ENCODE results near the gene CFB. TPM values are rescaled to one million over a fixed set of nuclear protein-coding genes. Genes with fewer than 3 reads are reported as not detected.

The CFB gene
- total RNA-seq, 1 experiment from 2014 or later, result not detected

DNA sequence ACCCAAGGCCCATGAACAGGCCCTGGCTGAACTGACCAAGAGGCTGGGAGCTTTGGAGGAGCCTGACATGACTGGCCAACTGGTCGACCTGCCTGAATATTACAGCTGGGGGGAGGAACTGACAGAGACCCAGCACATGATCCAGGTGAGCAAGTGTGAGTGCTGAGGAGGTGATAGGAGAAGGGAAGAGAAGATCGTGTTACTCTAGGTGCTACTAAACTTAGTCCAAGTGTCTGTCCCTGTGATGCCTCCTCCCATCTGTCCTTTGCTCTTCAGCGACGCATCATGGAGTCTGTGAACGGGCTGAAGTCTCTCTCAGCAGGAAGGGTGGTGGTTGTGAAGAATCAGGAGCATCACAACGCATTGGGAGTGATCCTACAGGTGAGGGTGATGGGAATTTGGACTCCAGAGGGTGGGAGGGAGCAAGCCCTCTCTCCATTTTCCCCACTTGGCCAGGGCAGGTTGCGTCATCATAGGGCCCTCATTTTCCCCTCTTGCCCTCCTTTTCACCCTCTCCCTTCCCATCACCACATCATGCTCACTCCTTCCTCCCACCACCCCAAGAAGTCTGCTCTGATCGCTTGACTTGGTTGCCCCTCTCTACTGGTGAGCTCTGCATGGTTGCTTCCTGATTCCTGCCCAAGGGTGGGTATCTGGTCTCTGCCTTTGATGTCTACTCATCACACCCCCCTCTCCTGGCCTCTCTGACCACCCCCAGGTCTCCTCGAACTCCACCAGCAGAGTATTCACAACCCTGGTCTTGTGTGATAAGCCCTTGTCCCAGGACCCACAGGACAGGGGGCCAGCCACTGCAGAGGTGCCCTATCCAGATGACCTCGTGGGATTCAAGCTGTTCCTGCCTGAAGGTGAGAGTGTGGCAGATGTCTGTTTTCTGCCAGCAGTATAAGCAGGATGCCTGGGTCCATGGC lies 21.4 kb downstream of the CFB start:
- Histone ChIP-seq H3K4me1 (ENCODE audit: insufficient read depth, low read length) (0 out of 2 replicates have a peak, but pooled peaks cover 13% of the 10 kb centered on the region), H3K4me2 (ENCODE audit: low read length) (no peak overlapping the region), H2AFZ (ENCODE audit: low read length) (no peak overlapping the region), H3F3A (ENCODE audit: low read length, unreplicated experiment) (no peaks in the 10 kb centered on the region), H3K36me3 (ENCODE audit: low read depth, low read length) (peaks cover 48% of the 10 kb centered on the region), H3K79me2 (ENCODE audit: low read length) (peaks cover 22% of the 10 kb centered on the region), H3K9me3 (ENCODE audit: low read length) (no peaks in the 10 kb centered on the region), H4K20me1 (ENCODE audit: low read length) (no peaks in the 10 kb centered on the region), H3K4me3 (ENCODE audit: low read length) (no peak overlapping the region), H3K9me2 (replicated peaks; ENCODE audit: low read length) (no peaks in the 10 kb centered on the region), H3K27ac (ENCODE audit: low read length) (no peak overlapping the region), H3K27me3 (ENCODE audit: low read length) (no peaks in the 10 kb centered on the region), H3K9ac (ENCODE audit: low read length) (no peak overlapping the region)
- no TSS peak for BruUV-seq (replicated peaks)
- ATAC-seq (no peak), DNase-seq (no peak)
- POLR2A ChIA-PET (ENCODE audit: unreplicated experiment), result no interaction called here
- intact Hi-C loops (cut with micrococcal nuclease), result no loop called here
- TF ChIP-seq CTCF (conservative IDR thresholded peaks at IDR 0.05; ENCODE audit: low read depth, low read length) (no peak), EZH2phosphoT487 (IDR thresholded peaks at IDR 0.05; ENCODE audit: borderline replicate concordance, low read length) (no peak), EZH2 (IDR thresholded peaks at IDR 0.05; ENCODE audit: low read length, unreplicated experiment) (no peak)
- CTCF ChIA-PET, result no interaction called here

GRCh38 chr6:31967926-31968320 lies 22.0 kb downstream of the CFB start:
- no peak overlapping the region for H2AFZ ChIP-seq (ENCODE audit: low read length)
- POLR2A ChIA-PET (ENCODE audit: unreplicated experiment), result no interaction called here
- peaks cover 27% of the 10 kb centered on the region for H3K79me2 ChIP-seq (ENCODE audit: low read length)
- H3K4me1 ChIP-seq (ENCODE audit: insufficient read depth, low read length), result peaks cover 16% of the 10 kb centered on the region; the same call in 1 of the 2 replicates
- H3K27me3 ChIP-seq (ENCODE audit: low read length), result no peaks in the 10 kb centered on the region
- H3K4me3 ChIP-seq (ENCODE audit: low read length), result no peak overlapping the region
- DNase-seq (no peak), ATAC-seq (no peak)
- H3K36me3 ChIP-seq (ENCODE audit: low read depth, low read length), result peaks cover 42% of the 10 kb centered on the region
- H3K9ac ChIP-seq (ENCODE audit: low read length), result no peak overlapping the region
- no peak overlapping the region for H3K27ac ChIP-seq (ENCODE audit: low read length)
- H4K20me1 ChIP-seq (ENCODE audit: low read length), result no peaks in the 10 kb centered on the region
- H3K9me3 ChIP-seq (ENCODE audit: low read length), result no peaks in the 10 kb centered on the region
- intact Hi-C loops (cut with micrococcal nuclease), result no loop called here
- CTCF ChIA-PET, result no interaction called here
- BruUV-seq (replicated peaks), result no TSS peak
- no peaks in the 10 kb centered on the region for H3F3A ChIP-seq (ENCODE audit: low read length, unreplicated experiment)
- no peak for TF ChIP-seq EZH2phosphoT487 (IDR thresholded peaks at IDR 0.05; ENCODE audit: borderline replicate concordance, low read length)
- TF ChIP-seq EZH2 (IDR thresholded peaks at IDR 0.05; ENCODE audit: low read length, unreplicated experiment), result no peak
- no peak for TF ChIP-seq CTCF (conservative IDR thresholded peaks at IDR 0.05; ENCODE audit: low read depth, low read length)
- no peaks in the 10 kb centered on the region for H3K9me2 ChIP-seq (replicated peaks; ENCODE audit: low read length)
- H3K4me2 ChIP-seq (ENCODE audit: low read length), result no peak overlapping the region

- H3K9me3 ChIP-seq (ENCODE audit: low read length), result no peaks in the 10 kb centered on the region
- ChIA-PET POLR2A (ENCODE audit: unreplicated experiment) (no interaction called here), CTCF (no interaction called here)
- no peaks in the 10 kb centered on the region for H3K9me2 ChIP-seq (replicated peaks; ENCODE audit: low read length)
- no peaks in the 10 kb centered on the region for H3F3A ChIP-seq (ENCODE audit: low read length, unreplicated experiment)
- H3K4me2 ChIP-seq (ENCODE audit: low read length), result no peak overlapping the region
- no peaks in the 10 kb centered on the region for H4K20me1 ChIP-seq (ENCODE audit: low read length)
- H3K4me1 ChIP-seq (ENCODE audit: insufficient read depth, low read length), result peaks cover 20% of the 10 kb centered on the region
- TF ChIP-seq EZH2phosphoT487 (IDR thresholded peaks at IDR 0.05; ENCODE audit: borderline replicate concordance, low read length), result no peak
- TF ChIP-seq CTCF (conservative IDR thresholded peaks at IDR 0.05; ENCODE audit: low read depth, low read length), result no peak
- no peak for TF ChIP-seq EZH2 (IDR thresholded peaks at IDR 0.05; ENCODE audit: low read length, unreplicated experiment)
- intact Hi-C loops (cut with micrococcal nuclease), result no loop called here
- no peaks in the 10 kb centered on the region for H3K27me3 ChIP-seq (ENCODE audit: low read length)
- H3K4me3 ChIP-seq (ENCODE audit: low read length), result no peak overlapping the region
- peaks cover 39% of the 10 kb centered on the region for H3K36me3 ChIP-seq (ENCODE audit: low read depth, low read length)
- BruUV-seq (replicated peaks), result no TSS peak
- no peak for ATAC-seq
- H3K27ac ChIP-seq (ENCODE audit: low read length), result no peak overlapping the region
- no peak for DNase-seq
- no peak overlapping the region for H3K9ac ChIP-seq (ENCODE audit: low read length)
- peaks cover 31% of the 10 kb centered on the region for H3K79me2 ChIP-seq (ENCODE audit: low read length)
- H2AFZ ChIP-seq (ENCODE audit: low read length), result no peak overlapping the region
Observed at GRCh38 chr6:31968326-31968725, 22.4 kb downstream of the CFB start.
